GM21528 (cell line): Measurements from ENCODE around the gene HINFP.
"Not testable (repeated sequence)": the region's sequence is repeated elsewhere in the genome, so short reads cannot be mapped to it uniquely, and the experiment has no call there.

Experiments
- ATAC-seq: cut with Tn5 transposase; IDR thresholded peaks from one replicate; pipeline ENCODE4 v1.9.1; 2021; ENCODE audit warnings: mild to moderate bottlenecking, moderate library complexity; ENCODE audit not compliant: unreplicated experiment, low FRiP score

Gene HINFP

DNA sequence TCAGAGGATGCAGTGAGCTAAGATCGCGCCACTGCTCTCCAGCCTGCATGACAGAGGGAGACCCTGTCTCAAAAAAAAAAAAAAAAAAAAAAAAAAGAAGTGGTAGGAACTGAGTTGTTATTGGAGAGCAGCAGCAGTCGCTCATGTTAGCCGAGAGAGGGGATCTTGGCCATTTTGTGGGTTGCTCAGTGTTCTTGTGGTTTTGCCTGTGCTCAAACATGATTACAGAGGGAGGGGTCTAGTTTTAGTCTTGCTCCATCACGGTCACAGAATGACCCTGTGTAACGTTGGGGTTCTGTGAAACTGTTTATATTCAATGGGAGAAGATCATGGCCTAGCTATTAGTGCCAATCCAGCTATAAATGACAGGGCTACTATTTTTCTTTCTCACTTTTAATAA, 21.7 kb upstream of the HINFP start:
- no peak for ATAC-seq

DNA sequence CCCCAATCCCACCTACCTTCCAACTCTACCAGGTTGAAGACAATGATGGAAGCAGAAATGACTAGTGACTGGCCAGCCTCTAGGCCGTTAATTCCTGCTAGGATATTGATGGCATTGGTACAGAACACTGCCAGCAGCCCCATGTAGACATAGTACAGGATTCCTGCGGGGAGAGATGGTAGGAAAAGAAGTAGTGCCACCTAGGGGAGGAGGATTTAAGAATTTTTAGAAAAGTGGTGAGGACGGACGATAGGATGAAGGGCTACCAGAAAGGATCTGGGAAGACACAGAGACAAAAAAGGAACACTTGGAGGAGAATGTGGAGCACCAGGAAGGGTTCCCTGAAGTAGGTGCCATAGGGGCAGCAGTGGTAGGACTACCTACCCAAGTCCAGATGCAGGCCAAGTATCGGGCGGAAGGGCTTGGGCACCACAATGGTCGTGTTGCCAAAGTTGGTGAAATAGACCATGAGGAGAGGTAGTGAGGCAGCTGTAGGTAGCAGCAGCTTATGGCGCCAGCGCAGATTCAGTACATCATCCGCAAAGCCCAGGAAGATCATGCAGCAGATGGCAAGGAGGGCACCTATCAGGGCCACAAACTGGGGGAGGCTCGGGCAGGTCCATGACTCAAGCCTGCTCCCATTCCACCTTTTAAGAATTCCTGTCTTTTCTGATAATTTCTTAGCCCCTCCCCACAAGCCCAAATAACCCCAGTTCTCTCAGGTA, 21.0 kb upstream of the HINFP start:
- ATAC-seq, result no peak

DNA sequence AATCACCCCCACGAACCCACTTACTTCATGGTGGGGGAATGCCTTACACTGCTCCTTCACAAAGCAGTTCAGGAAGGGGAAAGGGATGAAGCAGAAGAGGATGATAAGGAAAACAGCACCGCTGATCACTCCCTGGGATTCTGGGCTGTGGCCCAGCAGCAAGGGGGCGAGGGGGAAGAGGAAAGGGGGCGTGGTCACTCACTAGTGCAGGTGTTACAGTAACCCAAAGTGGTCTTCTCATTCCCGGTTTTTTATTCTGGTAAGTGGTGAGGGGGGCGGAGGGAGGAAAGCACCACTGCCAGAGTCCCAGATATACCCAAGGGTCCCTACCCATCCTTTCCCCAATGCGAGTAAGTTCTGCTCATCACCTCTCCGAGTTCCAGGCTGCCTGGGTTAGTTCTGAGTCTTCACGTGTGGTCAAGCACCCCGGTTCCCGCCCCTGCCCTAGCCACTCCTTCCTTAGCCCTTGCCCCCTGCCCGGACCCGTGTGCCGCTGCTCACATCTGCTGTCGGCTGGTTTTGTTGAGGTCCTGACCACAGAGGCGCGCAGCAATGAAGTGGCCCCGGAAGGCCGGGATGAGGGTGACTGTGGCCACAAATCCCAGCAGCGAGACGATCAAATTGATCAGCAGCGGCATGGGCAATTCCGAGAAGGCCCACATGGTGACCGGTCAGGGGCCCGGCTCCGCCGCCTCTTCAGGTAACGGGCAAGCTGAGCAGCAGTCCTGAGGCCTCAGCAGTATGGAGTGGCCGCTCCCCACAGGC, 20.2 kb upstream of the HINFP start:
- ATAC-seq, result peak; percentile 22

DNA sequence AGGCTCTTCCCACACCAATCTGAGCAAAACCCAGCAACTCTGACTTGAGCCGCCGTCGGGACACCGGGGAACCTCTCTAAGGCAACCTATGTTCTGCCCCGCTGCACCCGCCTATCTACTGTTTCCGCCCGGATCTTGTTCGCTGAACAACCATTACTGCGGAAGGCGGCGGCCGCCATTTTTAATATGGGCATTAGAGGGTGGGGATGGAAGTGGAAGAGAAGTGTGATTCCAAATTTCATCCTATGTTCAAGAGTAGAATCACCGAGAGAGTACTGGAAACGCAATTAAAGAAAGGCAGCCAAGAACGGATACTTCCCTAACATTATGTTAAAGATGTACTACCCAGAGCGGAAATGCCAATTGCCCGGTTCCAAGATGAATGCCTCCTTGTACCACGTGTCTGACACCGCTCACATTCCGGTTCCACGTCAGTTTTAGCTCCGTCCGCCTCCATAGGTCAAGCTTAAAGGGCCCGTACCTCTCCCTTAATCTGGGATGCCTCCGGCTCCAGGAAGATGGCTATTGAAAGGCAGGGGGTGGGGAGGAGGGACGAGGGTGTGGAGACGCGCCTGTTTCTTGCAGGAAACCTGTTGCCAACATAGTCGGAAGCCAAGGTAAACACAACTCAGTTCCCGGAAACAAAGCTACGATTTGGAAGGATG, 19.5 kb upstream of the HINFP start, which contains the start of gene DPAGT1:
DPAGT1 (minus strand) TSS at position 95 of the 665 bp plus-strand sequence. CDS start 198 bp downstream, outside the sequence.
- peak; percentile 75 for ATAC-seq

DNA sequence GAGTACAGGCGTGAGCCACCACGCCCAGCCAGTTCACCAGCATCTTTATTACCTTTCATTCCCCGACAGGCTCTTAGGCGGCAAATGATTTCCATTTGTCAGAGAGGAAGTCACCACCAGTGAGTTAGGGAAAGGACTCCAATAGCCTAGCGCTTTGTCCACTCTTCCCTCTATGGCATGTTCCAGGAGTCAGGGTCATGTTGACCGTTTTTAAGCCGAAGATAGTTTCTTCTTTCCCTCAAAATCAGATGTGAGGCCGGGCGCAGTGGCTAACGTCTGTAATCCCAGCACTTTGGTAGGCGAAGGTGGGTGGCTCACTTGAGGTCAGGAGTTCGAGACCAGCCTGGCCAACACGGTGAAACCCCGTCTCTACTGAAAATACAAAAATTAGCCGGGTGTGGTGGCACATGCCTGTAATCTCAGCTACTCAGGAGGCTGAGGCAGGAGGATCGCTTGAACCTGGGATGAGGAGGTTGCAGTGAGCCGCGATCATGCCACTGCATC, 18.2 kb upstream of the HINFP start:
- ATAC-seq, result not testable (repeated sequence)

DNA sequence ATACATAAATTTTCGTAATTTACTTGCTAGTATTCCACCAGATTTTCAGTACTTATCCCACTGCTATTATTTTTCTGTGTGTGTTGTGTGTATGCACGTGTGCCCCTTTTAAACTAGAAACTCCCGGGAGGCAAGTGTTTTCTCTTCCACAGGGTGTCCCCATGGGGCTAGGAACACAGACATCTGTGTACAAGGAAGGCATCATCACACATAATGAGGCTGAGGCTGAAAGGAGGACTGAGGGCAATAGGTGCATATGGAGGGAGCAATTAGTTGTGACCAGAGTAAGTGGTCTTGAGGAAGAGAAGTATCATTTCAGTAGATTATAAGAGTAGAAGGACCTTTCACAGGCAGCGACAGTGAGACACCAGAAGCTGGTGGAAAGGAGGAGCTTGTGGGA, 17.6 kb upstream of the HINFP start:
- ATAC-seq, result no peak

DNA sequence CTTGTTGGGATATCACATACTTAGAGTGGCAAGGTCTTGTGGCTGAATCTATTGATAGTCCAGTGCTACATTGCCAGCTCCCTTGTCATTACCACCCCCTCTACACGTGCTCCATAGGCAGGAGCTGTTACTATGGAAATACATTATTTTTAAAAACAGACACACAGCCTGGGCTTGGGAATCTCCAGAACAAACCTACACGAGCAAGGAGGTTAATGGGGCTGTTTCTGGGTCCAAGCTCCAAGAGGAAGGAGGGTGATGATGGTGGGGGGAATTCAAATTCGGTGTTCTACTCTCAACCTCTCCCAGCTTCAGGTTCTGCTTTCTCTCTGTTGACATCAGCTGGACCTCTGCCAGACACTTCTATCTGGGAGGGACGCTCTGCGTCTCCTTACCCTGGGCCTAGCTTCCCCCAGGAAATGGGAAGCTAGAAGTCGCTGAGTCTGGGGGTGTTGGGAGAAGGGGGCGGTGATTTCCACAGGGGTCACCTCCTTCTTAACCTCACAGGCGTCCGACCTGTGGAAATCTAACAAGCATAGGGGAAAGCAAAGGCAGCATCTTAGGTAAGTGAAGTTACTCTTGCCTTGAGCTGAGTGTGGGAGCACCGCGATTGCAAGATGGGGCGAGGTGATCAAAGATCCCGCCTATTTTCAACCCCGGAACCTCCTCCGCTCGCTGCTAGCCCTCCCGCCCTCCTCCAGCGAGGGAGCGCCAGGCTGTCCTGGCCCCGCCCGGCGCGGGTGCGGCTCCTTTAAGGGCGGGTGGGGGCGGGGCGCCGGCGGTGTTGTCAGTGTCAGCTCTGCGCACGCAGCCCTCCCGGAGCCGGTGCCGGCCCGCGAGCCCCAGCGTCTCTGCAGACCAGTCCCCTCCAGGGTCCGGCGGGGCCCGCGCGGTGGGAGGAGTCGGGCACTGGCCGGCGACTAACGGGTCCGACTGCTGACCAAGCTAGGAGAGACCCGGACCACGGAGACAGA, 14.5 kb upstream of the HINFP start, which contains the start of gene C2CD2L:
C2CD2L (plus strand) TSS at position 781 of the 974 bp plus-strand sequence. CDS start 398 bp downstream, outside the sequence.
- ATAC-seq, result peak; percentile 65

DNA sequence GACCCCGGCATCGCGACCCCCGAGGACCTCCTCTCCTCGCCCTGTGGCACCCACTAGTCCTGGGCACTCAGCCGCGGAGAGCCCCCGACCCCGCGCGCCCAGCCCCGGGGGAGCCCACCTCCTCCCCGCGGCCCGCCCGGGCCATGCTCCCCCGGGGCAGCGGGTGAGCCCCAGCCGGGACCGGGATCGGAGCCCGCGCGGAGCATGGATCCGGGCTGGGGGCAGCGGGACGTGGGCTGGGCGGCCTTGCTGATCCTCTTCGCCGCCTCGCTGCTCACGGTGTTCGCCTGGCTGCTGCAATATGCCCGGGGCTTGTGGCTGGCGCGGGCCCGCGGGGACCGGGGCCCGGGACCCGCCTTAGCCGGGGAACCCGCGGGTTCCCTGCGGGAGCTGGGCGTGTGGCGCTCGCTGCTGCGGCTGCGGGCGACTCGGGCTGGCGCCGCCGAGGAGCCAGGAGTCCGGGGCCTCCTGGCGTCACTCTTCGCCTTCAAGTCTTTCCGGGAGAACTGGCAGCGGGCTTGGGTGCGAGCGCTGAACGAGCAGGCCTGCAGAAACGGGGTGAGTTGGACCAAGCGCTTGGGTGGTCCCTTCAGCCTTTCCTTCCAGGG, 13.7 kb upstream of the HINFP start:
- ATAC-seq, result peak; percentile 23

DNA sequence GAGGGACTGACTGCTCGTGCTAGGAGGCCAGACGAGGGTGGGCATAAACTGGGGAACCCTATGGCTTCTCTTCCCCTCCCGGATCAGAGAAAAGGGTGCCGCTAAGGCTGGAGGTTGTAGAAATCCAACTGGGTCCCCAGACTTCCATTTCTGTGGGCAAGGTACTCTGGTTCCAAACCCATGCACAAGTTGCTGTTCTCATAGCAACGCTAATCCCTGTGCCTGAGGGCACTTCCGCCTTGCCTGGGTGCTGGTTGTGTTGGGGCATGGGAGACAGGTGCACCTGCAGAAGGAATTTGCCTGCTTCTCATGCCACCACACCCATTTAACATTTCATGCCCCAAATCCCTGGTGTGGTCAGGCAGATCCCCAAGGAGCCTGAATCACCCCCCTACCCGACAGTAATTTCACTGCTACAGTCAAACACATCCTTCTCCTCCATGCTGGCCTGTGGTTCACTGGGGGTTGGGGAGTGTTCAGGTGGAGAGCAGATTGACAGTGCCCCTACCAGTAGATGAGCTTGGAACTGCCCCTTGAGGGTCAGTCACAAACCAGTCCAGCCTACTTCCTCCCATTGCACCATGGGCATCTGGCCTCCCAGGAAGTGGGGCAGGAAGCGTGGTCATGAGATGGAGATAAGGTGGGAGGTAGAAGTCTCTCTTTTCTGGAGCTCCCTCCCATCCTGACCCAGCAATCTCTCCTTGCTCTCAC, 13.1 kb upstream of the HINFP start:
- no peak for ATAC-seq

DNA sequence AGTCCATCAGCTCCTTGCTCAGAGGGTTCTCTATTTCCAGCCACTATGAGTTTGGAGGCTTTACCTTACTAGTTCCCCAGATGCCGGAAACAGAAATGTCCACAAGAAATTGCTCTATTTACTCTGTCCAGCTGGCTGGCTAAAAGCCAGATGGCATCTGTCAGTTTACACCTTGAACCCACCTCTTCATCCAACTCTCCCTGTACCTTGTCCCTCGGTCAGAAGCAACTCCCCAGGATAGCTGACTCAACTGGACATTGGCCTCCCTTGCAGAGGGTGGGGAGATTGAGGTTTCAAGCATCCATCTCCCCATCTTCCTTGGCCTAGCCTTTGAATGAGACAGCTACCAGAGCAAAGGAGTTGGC, 12.5 kb upstream of the HINFP start:
- ATAC-seq, result no peak

DNA sequence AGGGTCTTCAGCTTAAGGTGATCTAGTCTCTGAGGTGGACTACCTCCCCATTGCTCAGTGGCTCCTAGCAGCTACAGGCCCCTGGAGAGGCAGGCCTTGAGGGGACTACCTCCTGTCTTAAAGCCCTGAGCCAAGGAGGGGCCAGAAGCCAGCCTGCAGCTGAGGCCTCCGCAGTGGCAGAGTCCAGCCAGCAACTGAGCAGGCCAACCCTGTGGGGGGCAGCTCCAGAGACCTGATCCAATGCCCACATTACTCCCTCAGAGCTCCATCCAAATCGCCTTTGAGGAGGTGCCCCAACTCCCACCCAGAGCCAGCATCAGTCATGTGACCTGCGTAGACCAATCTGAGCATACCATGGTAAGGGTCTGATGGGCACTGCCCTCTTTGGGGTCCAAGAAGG, 11.5 kb upstream of the HINFP start:
- no peak for ATAC-seq

DNA sequence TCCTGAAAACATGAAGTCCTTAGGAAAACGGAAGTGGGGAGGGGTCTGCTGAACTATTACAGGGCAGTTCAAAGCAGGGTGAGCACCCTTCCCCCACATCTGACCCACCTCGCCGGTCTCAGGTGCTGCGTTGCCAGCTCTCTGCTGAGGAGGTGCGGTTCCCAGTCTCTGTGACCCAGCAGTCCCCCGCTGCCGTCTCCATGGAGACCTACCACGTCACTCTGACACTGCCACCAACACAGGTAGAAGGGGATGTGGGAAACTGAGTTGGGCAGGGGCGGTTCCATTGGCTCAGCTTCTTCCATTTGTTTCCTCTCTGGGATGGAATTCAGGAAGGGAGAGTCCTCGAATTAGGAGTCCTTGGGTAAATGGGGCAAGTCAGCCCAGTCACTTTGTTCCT, 10.9 kb upstream of the HINFP start:
- no peak for ATAC-seq

DNA sequence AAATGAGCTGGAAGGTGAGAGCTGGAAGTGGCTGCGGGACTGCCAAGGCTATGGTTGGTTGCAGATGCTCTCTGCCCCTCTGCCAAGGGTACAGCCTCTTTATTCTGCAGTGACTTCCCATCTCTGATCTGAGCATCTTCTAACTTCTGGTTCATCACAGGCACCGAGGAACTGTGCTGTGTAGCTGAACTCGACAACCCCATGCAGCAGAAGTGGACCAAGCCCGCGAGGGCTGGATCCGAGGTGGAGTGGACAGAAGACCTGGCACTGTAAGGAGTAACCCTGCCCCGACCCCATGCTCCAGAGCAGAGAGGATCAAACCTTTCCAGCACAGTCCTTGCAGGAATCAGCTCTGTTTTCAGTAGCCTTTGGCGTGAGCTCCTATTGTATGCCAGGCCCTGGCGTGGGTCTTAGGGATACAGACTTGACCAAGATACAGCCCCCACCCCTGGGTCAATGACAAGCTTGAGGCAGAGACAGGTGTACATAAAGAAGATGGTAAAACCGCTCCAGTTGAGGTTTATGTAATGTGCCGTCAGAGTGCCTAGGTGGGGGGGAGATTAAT, 9.9 kb upstream of the HINFP start:
- ATAC-seq, result no peak

DNA sequence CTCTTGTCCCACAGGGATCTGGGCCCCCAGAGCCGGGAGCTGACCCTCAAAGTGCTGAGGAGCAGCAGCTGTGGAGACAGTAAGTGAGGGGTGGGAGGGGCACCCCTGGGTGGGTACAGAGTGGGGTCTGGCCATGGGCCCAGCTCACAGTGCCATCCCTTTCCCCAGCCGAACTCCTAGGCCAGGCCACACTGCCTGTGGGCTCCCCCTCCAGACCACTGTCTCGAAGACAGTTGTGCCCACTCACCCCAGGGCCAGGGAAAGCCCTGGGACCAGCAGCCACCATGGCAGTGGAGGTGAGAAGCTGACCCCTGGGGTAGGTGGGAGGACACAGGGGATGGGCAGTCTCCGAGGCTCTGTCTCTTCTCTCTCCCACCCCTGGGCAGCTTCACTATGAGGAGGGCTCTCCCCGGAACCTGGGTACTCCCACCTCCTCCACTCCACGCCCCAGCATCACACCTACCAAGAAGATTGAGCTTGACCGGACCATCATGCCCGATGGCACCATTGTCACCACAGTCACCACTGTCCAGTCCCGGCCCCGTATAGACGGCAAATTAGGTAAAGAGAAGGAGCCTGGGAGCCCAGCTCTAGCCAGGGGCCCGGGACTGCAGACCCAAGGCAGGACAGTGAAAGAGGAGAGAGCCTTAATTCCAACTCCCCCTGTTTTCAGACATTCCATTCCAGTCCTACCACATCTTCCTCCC, 8.9 kb upstream of the HINFP start:
- ATAC-seq, result no peak

DNA sequence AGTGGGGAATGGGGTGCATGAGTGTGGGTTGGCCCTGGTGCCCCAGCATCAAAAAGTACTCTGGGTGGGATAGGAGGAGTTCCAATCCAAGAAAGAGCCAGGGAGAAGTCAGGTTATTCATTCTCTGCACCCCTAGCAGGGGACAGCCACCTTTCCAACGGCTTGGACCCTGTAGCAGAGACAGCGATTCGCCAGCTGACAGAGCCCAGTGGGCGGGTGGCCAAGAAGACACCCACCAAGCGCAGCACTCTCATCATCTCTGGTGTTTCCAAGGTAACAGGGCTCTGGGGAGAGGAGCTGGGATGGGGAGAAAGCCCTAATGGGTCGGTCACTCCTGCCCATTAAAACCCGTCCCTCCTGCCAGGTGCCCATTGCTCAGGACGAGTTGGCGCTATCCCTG, 7.7 kb upstream of the HINFP start:
- ATAC-seq, result no peak

DNA sequence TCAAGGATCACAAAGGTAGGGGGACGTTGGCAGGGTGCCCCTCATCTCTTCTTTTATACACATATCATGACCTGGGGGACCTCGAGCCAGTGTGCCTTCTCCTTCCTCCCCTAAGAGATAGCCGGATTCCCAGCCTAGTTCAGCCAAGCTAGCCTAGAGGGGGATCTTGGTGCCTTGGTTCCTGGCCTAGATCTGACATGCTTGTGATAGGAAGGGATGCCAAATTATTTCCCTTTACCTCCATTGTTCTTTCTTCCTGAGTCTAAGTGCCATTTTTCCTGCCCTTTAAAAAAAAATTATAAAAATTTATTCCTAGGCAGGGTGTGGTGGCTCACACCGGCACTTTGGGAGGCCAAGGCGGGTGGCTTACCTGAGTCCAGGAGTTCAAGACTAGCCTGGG, 7.0 kb upstream of the HINFP start:
- no peak for ATAC-seq

DNA sequence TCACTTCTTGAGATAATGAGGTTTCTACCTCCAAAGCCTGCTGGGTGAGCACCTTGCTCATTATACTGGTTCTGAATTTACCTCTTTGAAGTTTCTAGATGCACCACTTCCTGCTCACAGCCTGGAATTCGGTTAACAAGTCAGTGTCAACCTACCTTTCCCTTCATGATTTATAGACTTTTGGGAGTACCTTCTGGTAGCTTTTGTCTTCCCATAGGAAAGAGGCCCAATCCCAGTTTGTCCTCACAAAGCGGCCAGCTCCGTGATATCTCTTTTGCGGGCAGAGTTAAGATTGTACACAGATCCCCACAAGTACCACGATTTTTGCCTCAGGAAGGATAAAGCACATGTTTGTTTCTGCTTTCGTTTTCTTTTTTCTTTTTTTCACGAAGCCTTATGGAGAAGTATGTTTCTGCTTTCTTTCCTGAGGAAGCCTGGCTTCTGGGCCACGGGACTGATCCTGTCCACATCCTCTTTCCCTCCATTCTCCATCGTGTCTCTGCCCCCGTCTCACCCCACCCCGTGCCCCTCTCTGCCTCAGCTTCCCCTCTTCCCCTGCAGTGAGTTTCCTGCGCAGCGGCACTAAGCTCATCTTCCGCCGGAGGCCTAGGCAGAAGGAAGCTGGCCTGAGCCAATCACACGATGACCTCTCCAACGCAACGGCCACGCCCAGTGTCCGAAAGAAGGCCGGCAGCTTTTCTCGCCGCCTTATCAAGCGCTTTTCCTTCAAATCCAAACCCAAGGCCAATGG, 5.7 kb upstream of the HINFP start:
- no peak for ATAC-seq
